GM13976 (cell line): ENCODE data around the gene MID1.

Experiments used
- DNase-seq: peaks from one replicate; pipeline ENCODE4 v3.0.0; 2012; ENCODE audit warnings: low spot score
- CTCF ChIP-seq: IDR thresholded peaks from 2 replicates; pipeline ENCODE4 v1.5.1; 2012; ENCODE audit warnings: borderline replicate concordance, mild to moderate bottlenecking; ENCODE audit not compliant: insufficient read depth; ENCODE audit errors: extremely low read depth, missing control alignments, control extremely low read depth
- in situ Hi-C: fragments of 300-500 bp; cut with MboI; formaldehyde crosslinking; loops from one replicate; pipeline ENCODE4 v1.12.0; 2022; ENCODE audit warnings: low sequenced_read_pairs, mixed read lengths, inconsistent platforms; ENCODE audit not compliant: unreplicated experiment

MID1 gene

GRCh38 chrX:10398215-10398614, 222.2 kb downstream of the MID1 start:
- DNase-seq, result no peak
- no peak for TF ChIP-seq CTCF
- in situ Hi-C loops, result no loop called here

GRCh38 chrX:10397349-10397748, 223.0 kb downstream of the MID1 start:
- DNase-seq, result no peak
- in situ Hi-C loops, result no loop called here
- no peak for TF ChIP-seq CTCF

GRCh38 chrX:10395643-10396042, 224.7 kb downstream of the MID1 start:
- DNase-seq, result no peak
- TF ChIP-seq CTCF, result no peak
- in situ Hi-C loops, result no loop called here
